ENCODE results near the gene ADGRG6.

ADGRG6 gene

GRCh38 chr6:142378138-142378875 lies 76.5 kb downstream of the ADGRG6 start:
- Mint-ChIP-seq H3K36me3 (ENCODE audit: low read depth) (no peaks in the 10 kb centered on the region), H3K27ac (no peak overlapping the region), H3K4me1 (ENCODE audit: low read depth) (no peaks in the 10 kb centered on the region), H3K4me3 (no peak overlapping the region), H3K9me3 (no peaks in the 10 kb centered on the region), H3K27me3 (ENCODE audit: low read depth) (peaks cover 27% of the 10 kb centered on the region)

GRCh38 chr6:142380626-142381025 lies 78.8 kb downstream of the ADGRG6 start:
- Mint-ChIP-seq H3K4me1 (ENCODE audit: low read depth) (no peaks in the 10 kb centered on the region), H3K27ac (no peak overlapping the region), H3K4me3 (no peak overlapping the region), H3K9me3 (no peaks in the 10 kb centered on the region), H3K27me3 (ENCODE audit: low read depth) (peaks cover 33% of the 10 kb centered on the region), H3K36me3 (ENCODE audit: low read depth) (no peaks in the 10 kb centered on the region)

- Mint-ChIP-seq H3K27ac (no peak overlapping the region), H3K27me3 (ENCODE audit: low read depth) (peaks cover 39% of the 10 kb centered on the region), H3K9me3 (no peaks in the 10 kb centered on the region), H3K4me3 (no peak overlapping the region), H3K4me1 (ENCODE audit: low read depth) (no peaks in the 10 kb centered on the region), H3K36me3 (ENCODE audit: low read depth) (no peaks in the 10 kb centered on the region)
These were observed 79.4 kb downstream of the ADGRG6 start for GRCh38 chr6:142381181-142381580.

GRCh38 chr6:142381845-142382378 lies 80.1 kb downstream of the ADGRG6 start:
- no peaks in the 10 kb centered on the region for H3K36me3 Mint-ChIP-seq (ENCODE audit: low read depth)
- H3K9me3 Mint-ChIP-seq = no peaks in the 10 kb centered on the region
- no peaks in the 10 kb centered on the region for H3K4me1 Mint-ChIP-seq (ENCODE audit: low read depth)
- H3K4me3 Mint-ChIP-seq = no peak overlapping the region
- H3K27me3 Mint-ChIP-seq (ENCODE audit: low read depth) = peaks cover 37% of the 10 kb centered on the region
- H3K27ac Mint-ChIP-seq = no peak overlapping the region

- H3K9me3 Mint-ChIP-seq = no peaks in the 10 kb centered on the region
- H3K4me3 Mint-ChIP-seq = no peak overlapping the region
- H3K27ac Mint-ChIP-seq = no peak overlapping the region
- H3K4me1 Mint-ChIP-seq (ENCODE audit: low read depth) = no peaks in the 10 kb centered on the region
- no peaks in the 10 kb centered on the region for H3K36me3 Mint-ChIP-seq (ENCODE audit: low read depth)
- peaks cover 46% of the 10 kb centered on the region for H3K27me3 Mint-ChIP-seq (ENCODE audit: low read depth)
These were observed 82.9 kb downstream of the ADGRG6 start for GRCh38 chr6:142384519-142385254.

- H3K27me3 Mint-ChIP-seq (ENCODE audit: low read depth) = peaks cover 51% of the 10 kb centered on the region
- no peak overlapping the region for H3K4me3 Mint-ChIP-seq
- no peaks in the 10 kb centered on the region for H3K4me1 Mint-ChIP-seq (ENCODE audit: low read depth)
- H3K27ac Mint-ChIP-seq = no peak overlapping the region
- no peaks in the 10 kb centered on the region for H3K36me3 Mint-ChIP-seq (ENCODE audit: low read depth)
- no peaks in the 10 kb centered on the region for H3K9me3 Mint-ChIP-seq
These were observed 83.5 kb downstream of the ADGRG6 start for GRCh38 chr6:142385352-142385751.

- Mint-ChIP-seq H3K9me3 (no peaks in the 10 kb centered on the region), H3K4me1 (ENCODE audit: low read depth) (no peaks in the 10 kb centered on the region), H3K27me3 (ENCODE audit: low read depth) (peaks cover 58% of the 10 kb centered on the region), H3K27ac (no peak overlapping the region), H3K36me3 (ENCODE audit: low read depth) (no peaks in the 10 kb centered on the region), H3K4me3 (no peak overlapping the region)
These were observed 84.8 kb downstream of the ADGRG6 start for GRCh38 chr6:142386657-142387056.

- no peak overlapping the region for H3K27ac Mint-ChIP-seq
- H3K9me3 Mint-ChIP-seq = no peaks in the 10 kb centered on the region
- H3K4me1 Mint-ChIP-seq (ENCODE audit: low read depth) = no peaks in the 10 kb centered on the region
- H3K27me3 Mint-ChIP-seq (ENCODE audit: low read depth) = peaks cover 62% of the 10 kb centered on the region
- no peak overlapping the region for H3K4me3 Mint-ChIP-seq
- H3K36me3 Mint-ChIP-seq (ENCODE audit: low read depth) = no peaks in the 10 kb centered on the region
These were observed 86.4 kb downstream of the ADGRG6 start for GRCh38 chr6:142387997-142388815.

GRCh38 chr6:142395266-142395665 lies 93.5 kb downstream of the ADGRG6 start:
- H3K36me3 Mint-ChIP-seq (ENCODE audit: low read depth) = no peaks in the 10 kb centered on the region
- H3K9me3 Mint-ChIP-seq = no peaks in the 10 kb centered on the region
- H3K4me3 Mint-ChIP-seq = no peak overlapping the region
- no peak overlapping the region for H3K27ac Mint-ChIP-seq
- peaks cover 14% of the 10 kb centered on the region for H3K4me1 Mint-ChIP-seq (ENCODE audit: low read depth)
- peaks cover 66% of the 10 kb centered on the region for H3K27me3 Mint-ChIP-seq (ENCODE audit: low read depth)

GRCh38 chr6:142395768-142396231 lies 94.0 kb downstream of the ADGRG6 start:
- peak overlapping the region; percentile 9 for H3K27ac Mint-ChIP-seq
- no peaks in the 10 kb centered on the region for H3K36me3 Mint-ChIP-seq (ENCODE audit: low read depth)

GRCh38 chr6:142398353-142398752 lies 96.5 kb downstream of the ADGRG6 start:
- Mint-ChIP-seq H3K36me3 (ENCODE audit: low read depth) (no peaks in the 10 kb centered on the region), H3K4me3 (no peak overlapping the region), H3K27me3 (ENCODE audit: low read depth) (peaks cover 73% of the 10 kb centered on the region), H3K4me1 (ENCODE audit: low read depth) (peaks cover 14% of the 10 kb centered on the region), H3K27ac (no peak overlapping the region), H3K9me3 (no peaks in the 10 kb centered on the region)

More at GRCh38 chr6:142395768-142396231, 94.0 kb downstream of the ADGRG6 start:
- Mint-ChIP-seq H3K4me3 (no peak overlapping the region), H3K9me3 (no peaks in the 10 kb centered on the region), H3K4me1 (ENCODE audit: low read depth) (peaks cover 14% of the 10 kb centered on the region), H3K27me3 (ENCODE audit: low read depth) (peaks cover 67% of the 10 kb centered on the region)

GRCh38 chr6:142399739-142400138 lies 97.9 kb downstream of the ADGRG6 start:
- H3K36me3 Mint-ChIP-seq (ENCODE audit: low read depth) = no peaks in the 10 kb centered on the region
- H3K27me3 Mint-ChIP-seq (ENCODE audit: low read depth) = peaks cover 66% of the 10 kb centered on the region
- H3K4me3 Mint-ChIP-seq = no peak overlapping the region
- H3K9me3 Mint-ChIP-seq = no peaks in the 10 kb centered on the region
- H3K4me1 Mint-ChIP-seq (ENCODE audit: low read depth) = peaks cover 10% of the 10 kb centered on the region
- H3K27ac Mint-ChIP-seq = no peak overlapping the region

GRCh38 chr6:142400495-142400894 lies 98.7 kb downstream of the ADGRG6 start:
- H3K27ac Mint-ChIP-seq = no peak overlapping the region
- no peaks in the 10 kb centered on the region for H3K9me3 Mint-ChIP-seq
- no peaks in the 10 kb centered on the region for H3K36me3 Mint-ChIP-seq (ENCODE audit: low read depth)
- peaks cover 67% of the 10 kb centered on the region for H3K27me3 Mint-ChIP-seq (ENCODE audit: low read depth)
- no peak overlapping the region for H3K4me3 Mint-ChIP-seq
- H3K4me1 Mint-ChIP-seq (ENCODE audit: low read depth) = peaks cover 7% of the 10 kb centered on the region

GRCh38 chr6:142401838-142402237 lies 100.0 kb downstream of the ADGRG6 start:
- H3K27me3 Mint-ChIP-seq (ENCODE audit: low read depth) = peaks cover 60% of the 10 kb centered on the region
- no peaks in the 10 kb centered on the region for H3K36me3 Mint-ChIP-seq (ENCODE audit: low read depth)
- no peak overlapping the region for H3K27ac Mint-ChIP-seq
- no peaks in the 10 kb centered on the region for H3K4me1 Mint-ChIP-seq (ENCODE audit: low read depth)
- H3K4me3 Mint-ChIP-seq = no peak overlapping the region
- H3K9me3 Mint-ChIP-seq = no peaks in the 10 kb centered on the region
